HG03159 (cell line): ENCODE data around the gene BTBD9.

Experiments
- ATAC-seq: cut with Tn5 transposase; IDR thresholded peaks from one replicate; pipeline ENCODE4 v1.9.1; 2021; ENCODE audit warnings: mild to moderate bottlenecking, moderate library complexity; ENCODE audit not compliant: unreplicated experiment

BTBD9 gene

DNA sequence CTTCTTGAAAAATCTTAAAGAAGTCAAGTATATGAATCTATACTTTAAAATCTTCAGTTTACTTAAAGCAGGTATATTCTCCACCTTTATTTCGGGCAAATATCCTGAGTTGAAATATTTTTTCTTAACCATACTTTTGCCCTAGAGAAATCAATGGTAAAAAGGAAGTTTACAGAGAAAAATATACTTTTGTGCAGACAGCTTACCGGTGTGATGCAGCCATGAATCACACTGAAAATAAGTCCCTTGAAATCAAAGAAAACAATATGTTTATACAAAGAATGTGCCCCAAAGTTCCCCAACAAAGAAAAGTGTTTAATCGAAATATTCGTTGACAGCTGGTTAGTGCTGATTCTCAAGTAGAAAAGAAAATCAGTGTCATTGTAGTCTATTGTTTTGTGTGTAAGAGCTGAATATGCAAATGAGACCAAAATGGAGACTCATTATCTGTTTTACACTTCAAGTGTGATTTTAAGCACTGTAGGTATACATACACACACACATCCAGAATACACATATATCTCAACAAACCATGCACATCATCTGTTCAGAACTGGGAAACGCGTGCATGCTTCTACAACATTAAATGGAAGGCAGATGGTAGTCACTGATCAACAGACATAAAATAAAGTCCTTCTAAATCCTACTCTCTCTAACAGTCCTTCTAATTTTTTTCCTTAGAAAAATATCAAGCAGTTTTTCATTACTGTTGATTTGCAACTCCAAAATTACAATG lies 73.3 kb downstream of the BTBD9 start:
- no peak for ATAC-seq

DNA sequence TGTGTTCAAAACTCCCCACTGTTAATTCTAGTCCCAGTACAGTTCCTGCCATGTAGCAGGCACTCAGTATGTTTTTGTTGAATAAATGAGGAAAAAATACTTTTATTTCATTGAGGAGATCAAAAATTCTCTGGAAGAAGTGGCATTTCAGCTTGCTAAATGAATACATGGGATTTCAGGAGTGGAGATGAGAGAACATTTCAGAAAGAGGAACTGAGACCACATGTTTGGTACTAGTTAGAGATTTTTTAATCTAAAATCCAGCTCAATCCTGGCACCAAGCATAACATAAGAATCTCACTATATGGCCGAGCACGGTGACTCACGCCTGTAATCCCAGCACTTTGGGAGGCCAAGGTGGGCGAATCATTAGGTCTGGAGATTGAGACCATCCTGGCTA lies 75.4 kb downstream of the BTBD9 start:
- no peak for ATAC-seq

DNA sequence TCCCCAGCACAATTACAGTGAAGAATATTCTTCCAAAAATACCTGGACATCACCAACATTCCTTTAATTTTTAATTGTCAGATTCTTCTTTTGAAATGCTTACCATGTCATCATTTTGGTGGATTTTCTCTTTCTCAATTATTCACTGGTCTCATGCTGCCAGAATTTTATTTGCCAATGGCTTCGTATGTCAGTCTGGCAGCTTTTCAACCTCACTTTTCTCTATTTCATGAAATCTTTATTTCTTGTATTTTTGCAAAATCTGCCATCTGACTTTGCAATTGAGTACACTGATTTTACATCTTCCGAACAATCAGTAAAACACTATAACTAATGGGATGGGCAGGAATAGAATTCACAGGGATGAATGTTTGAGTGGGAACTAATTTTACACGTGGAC lies 84.1 kb downstream of the BTBD9 start:
- ATAC-seq, result no peak

DNA sequence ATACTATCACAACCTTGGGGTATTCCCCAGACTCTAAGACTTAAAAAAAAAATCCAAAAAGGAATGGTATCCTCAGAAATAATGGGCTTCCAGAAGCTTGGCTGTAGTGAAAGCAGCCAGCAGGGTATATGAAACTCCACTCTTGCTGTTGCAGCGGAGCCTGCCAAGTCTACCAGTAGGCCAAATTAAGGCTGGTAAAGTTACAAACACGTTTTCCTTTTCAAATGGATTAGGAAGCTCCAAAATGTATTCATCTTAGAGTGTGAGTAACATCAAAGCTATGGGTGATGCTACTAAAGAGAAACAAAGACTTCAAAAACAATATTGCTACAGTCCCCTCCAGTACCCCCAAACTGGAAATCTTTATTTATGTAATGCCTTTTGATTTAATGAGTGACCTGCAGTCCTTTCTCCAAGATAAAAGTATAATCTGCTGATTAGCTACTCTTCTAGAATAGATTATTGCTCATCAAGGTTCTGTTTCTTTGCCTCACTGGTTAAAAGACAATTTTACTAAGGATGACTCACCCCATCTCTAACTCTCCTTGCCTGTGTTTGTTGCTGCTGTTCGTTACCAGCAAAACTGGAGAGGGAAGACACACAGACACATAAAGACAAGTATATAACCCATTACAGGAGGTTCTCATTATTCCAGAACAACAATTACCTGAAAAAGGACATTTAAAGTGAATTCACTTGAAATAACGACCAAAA lies 84.9 kb downstream of the BTBD9 start:
- ATAC-seq, result no peak

DNA sequence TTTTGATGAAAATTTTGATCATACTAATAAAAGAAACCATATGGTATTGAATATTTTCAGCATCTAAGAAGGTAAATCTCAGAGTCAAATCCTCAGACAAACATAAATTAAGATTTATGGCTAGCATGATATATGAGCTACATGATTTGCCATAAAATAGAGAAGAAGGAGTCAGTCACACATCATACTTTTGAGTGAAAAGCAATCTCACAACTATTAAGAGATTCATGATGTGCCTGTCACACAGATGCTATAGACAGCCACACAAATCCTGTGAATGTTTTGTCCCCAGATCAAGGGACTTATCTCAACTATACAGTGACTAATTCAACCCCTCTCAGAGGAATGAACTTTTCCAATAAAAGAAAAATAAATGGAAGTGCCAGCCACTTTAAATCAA lies 85.7 kb downstream of the BTBD9 start:
- ATAC-seq, result no peak

DNA sequence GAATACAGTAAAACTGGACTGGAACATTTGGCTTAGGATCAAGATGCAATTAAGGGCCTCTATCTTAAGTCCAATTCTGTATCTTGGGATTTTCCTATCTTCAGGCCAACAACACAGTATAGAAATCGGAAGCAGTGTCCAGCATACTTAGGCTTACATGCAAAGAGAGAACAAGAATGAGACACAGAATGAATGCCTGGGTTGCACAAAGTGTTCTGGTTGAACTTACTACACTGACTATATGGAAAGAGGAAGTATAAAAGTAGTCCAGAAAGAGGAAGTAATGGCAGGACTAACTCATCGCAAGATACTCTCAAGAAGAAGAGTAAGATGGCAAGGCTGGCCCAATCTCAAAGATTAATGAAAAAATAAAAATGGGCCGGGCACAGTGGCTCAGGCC lies 87.6 kb downstream of the BTBD9 start:
- ATAC-seq, result peak; percentile 75

DNA sequence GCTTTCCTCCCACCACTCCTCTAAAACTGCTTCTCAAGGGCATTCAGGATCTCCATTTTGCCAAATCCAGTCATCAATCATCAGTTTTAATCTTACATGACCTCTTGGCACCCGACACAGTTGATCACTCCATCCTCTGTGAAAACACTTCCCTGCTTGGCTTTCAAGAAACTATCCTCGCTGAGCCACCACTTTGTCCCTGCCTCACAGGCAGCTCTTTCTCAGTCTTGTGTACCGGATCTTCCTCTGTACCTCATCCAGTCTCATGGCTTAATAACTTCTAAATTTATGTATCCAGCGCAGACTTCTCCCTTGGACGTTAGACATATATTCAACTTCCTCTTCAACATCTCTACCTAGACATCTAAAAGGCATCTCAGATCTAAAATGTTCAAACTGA lies 89.9 kb downstream of the BTBD9 start:
- no peak for ATAC-seq

DNA sequence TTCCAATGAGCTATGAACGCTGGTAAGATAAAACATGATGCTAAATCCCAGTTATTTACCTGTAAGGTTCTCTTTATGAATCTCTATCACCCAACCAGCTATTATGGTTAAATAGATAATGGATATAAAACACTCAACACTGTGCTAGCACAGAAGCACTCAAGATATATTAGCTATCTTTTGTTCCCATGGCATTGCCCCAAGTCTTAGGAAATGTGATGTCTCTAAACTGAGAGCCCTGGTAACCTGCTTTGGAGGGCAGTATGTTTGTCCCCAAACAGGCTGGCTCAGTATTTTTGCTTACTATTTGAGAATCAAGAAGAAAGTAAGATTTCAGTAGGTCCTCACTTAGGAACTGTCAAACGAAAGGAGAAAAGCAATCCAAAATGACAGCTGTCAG lies 90.5 kb downstream of the BTBD9 start:
- ATAC-seq, result no peak

DNA sequence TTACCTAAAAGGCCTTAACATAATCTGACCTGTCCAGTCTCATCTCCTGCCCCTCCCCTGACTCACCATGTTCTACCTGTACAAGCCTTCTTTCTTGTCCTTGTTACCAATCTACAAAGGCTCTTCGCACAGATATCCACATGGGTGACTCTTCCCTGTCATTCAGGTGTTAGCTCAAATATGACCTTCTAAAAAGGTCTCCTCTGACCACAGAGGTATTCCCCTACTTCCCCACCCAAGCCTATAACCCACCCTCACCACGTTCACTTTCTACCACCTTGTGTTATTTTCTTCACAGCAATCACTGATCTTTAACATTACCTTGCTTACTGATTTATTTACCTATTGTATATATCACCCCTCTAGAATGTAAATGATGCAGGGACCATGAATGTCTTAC lies 96.7 kb downstream of the BTBD9 start:
- no peak for ATAC-seq

DNA sequence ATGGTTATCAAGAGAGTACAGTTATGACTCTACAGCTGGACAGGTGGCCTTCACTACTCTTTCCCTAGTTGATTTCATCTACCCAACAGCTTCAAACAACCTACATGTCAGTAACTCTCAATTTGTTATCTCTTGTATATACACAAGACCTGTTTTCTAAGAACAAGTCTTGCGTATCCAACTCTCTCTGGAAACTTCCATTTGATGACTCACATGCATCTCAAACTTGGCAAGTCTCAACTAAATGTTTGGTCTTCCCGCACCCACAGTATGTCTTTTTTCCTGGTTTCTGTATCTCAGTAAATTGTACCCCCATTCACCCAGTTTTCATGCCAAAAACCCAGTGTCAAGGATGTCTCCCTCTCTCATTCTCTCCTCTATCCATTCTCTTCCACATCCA lies 97.7 kb downstream of the BTBD9 start:
- no peak for ATAC-seq

DNA sequence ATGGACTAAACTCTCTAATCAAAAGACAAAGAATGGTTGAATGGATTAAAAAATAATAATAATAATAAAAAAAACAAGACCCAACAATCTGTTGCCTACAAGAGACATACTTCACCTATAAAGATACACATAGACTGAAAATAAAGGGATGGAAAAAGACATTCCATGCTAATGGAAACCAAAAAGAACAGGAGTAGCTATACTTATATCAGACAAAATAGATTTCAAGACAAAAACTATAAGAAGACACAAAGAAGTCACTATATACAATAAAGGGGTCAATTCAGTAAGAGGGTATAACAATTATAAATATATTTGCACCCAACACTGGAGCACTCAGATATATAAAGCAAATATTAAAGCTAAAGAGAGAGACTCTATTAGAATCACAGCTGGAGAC lies 106.7 kb downstream of the BTBD9 start:
- no peak for ATAC-seq

DNA sequence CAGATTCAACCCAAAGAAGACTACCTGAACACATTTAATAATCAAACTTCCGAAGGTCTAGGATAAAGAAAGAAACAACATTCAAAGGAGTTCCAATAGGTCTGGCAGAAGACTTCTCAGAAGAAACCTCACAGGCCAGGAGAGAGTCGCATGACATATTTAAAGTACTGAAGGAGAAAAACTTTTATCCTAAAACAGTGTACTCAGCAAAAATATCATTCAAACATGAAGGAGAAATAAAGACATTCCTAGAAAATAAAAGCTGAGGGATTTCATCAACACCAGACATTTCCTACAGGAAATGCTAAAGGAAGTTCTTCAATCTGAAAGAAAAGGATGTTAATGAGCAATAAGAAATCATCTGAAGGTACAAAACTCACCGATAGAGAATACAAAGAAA lies 108.6 kb downstream of the BTBD9 start:
- no peak for ATAC-seq

DNA sequence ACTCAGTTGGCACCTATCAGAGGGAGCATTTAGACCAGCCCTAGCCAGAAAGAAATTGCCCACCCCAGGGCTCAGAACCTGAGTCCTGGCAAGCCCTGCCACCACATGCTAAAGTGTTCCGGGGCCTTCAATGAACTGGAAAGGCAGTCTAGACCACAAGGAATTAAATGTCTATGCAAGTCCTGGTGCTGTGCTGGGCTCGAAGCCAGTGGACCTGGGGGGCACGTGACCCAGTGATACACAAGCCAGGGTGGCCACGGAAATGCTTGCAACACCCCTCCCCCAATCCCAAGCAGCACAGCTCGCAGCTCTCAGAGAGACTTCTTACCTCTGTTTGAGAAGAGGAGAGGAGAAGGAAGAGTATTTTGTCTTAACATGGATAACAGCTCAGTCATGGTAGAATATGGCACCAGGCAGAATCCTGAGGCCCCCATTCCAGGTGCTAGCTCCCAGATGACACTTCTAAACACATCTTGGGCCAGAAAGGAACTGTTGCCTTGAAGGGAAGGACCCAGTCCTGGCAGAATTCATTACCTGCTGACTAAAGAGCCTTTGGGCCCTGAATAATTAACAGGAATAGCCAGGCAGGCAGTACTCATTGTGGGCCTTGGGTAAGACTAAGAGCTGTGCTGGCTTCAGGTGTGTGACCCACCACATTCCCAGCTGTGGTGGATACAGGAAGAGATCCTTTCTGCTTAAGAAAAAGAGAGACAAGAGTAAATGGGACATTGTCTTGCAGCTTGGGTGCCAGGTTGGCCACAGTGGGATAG lies 111.3 kb downstream of the BTBD9 start:
- no peak for ATAC-seq

DNA sequence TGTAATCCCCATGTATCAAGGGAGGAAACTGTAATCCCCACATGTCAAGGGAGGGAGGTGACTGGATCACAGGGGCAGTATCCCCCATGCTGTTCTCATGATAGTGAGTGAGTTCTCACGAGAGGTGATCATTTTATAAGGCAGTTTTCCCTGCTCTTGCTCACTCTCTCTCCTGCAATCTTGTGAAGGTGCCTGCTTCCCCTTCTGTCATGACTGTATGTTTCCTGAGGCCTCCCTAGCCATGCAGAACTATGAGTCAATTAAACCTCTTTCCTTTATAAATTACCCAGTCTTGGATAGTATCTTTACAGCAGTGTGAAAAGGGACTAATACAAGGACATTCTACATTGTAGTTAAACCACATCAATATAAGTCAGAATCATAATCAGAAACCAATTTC lies 112.4 kb downstream of the BTBD9 start:
- no peak for ATAC-seq

DNA sequence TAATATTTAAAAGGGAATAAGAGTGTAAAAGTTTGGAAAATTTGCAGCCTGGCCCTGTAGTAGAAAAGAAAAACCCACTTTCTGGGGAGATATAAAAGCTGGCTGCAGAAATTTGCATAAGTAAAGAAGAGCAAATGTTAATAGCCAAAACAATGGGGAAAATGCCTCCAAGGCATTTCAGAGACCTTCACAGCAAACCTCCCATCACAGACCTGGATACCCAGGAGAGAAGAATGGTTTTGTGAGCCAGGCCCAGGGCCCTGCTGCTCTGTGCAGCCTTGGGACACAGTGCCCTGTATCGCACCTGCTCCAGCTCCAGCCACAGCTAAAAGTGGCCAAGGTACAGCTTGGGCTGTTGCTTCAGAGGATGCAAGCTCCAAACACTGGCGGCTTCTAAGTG lies 113.8 kb downstream of the BTBD9 start:
- ATAC-seq, result no peak

DNA sequence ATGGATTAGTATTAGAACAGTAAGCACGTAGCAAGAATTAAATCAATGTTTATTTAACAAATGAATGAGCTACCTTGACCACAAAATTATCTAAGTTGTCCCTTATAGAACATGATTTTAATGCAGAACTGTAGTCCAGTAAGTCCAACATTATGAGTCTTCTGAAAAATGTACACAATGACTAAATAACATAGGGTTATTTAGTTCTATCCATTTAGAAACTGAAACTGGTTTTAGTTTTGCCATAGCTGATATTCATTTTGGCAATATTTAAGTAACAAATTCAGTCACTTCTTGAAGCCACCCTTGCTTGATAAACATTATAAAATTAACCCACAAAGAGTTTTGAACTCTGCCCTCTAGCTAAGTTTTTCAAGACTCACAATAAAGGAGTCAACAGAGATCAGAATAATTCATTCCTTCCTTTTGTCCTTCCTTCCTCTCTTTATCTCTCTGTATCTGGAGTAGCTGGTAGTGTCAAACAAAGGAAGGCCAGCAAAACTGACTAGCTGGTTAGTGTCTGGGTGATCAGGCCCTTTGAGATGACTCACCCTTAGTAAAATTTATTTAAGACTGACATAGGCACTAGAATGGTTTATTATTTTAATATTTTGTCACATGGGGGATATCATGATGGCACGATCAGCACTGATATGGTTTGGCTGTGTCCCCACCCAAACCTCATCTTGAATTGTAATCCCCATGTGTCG lies 115.1 kb downstream of the BTBD9 start:
- ATAC-seq, result no peak

DNA sequence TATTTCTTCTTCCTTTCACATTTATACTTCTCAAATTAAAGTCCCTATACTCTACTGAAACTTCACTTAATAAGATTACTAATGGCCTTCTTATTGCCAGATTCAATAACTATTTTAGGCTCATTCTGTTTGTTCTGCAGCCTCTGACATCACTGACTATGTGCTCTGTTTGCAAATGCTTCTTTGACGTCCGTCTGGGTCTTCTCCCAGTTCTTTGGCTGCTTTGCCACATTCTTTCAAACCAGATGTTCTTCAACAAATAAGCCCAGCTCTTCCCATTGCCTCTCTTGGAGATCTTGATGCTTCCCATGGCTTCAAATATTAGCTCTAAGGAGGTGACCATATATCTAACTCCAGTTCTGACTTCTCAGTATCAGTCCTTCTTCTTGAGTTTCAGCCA lies 117.4 kb downstream of the BTBD9 start:
- no peak for ATAC-seq

DNA sequence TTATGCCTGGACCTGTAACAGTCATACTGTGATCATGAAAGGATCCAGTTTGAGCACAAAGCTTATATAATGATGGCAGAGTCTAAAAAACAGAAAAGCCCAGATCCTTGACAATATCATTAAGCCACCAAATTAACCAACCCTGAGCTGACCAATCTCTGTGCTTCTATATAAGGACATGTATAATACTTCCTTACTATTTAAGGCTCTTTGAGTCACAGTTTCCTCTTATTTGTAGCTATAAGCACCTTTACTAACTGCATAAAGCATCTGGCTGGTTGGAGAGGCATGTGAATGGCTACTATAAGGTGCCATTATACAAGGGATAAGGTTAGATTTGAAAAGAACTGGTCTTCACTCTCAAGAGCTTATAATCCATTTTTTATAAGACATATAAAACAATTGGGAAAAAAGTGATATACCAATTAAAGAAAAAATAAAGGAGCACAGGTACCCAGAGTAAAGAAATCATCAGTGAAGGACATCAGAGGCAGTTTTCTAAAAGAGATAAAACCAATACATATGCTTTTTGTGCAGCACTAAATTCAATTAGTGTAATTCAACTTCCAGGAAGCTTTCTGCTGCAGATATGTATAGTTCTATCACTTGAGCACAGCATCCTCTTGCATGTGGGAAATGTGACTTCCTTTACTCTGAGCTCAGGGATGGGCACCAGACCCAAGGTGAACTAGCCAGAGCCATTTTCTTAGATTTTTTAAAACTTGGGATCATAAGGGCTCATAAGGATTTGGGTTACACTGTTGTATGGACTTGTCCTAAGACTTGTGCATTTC lies 121.0 kb downstream of the BTBD9 start:
- no peak for ATAC-seq

DNA sequence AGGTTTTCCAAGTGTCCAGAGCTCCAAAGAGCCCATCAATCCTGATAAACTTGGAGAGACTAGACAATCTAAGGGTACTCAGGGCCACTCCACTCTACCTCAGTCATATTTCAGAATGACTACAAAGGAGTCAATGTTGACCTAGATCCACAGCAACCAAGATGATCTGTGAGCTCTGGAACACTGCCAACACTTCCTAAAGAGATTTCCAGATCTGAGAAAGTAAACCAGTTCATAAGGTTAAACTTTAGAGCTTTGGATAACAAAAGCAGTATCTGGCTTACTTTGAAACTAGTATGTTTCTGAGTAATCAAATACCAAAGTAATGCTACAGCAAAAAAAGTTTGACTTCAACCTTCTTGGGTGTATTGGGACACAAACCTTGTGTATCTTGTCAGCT lies 122.7 kb downstream of the BTBD9 start:
- ATAC-seq, result no peak

DNA sequence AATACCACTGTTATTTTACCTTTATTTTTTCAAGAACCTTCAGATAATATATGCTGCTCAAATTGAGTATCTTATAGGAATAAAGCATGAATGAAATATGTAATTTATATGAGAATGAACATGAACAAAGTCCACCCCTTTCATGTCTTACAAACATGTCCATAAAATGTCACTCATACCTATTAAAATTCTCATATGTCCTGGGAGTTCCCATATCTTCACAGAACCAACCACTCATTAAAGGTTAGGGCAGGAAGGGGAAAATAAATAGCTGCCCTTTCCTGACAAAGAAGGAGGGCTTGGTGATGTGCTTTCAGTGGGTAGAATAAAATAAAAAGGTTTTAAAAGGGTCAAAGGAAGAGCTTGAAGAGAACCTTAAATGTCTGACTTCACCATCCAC lies 125.3 kb downstream of the BTBD9 start:
- no peak for ATAC-seq

DNA sequence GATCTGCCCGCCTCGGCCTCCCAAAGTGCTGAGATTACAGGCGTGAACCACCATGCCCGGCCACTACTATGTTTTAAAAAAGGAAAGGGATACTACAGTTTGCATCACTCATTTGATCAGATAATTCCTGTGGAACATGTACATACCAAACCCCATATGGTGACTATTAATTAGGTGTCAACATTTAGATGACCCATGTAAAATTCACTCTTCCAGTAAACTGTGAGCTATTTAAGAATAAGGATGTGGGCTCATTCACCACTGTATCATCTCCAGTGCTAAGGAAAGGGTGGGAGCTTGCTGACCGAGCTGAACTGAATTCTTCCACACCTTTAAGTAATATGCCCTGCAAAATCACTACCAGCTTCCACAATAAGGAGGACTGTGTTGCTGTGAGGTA lies 127.5 kb downstream of the BTBD9 start:
- no peak for ATAC-seq
